GM12892 (cell line): ENCODE measurements around the gene GAK.

Experiments
- POLR2A ChIP-seq: IDR thresholded peaks from 2 replicates; pipeline ENCODE4 v1.6.1; 2011; ENCODE audit warnings: low read depth, low read length, control low read depth
- POLR2AphosphoS5 ChIP-seq: IDR thresholded peaks from 2 replicates; pipeline ENCODE4 v1.6.1; 2011; ENCODE audit warnings: low read depth, low read length, control low read depth

DNA sequence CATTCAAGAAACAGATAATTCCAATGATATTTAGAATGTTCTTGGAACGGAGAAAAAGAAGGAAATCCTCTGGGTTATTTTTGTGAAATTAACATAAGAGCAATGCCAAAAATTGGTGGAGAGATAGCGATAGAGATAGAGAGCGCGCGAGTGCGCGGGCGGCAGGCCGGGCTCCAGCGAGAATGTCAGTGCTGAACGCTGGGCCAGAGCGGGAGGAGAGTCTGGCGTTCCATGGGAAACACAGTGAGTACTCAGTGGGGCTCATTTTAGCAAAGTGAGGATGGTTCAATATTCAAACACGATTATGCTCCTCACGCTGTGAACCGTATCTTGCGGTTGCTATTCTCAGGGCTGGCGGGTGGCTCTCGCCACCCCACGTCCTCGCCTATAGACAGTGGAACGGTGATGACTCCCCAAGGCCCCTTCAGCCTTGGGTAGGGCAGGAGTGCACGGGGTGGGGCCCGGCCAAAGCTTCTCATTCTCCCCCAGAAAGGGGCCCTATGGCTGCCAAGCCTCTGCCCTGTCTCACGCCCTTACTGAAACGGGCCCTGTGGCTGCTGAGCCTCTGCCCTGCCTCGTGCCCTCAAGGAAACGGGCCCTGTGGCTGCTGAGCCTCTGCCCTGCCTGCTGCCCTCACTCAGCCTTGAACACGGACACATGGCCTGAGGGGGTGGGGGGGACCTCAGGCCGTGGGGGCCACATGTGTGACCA, 123.1 kb downstream of the GAK start:
- TF ChIP-seq POLR2AphosphoS5 (no peak), POLR2A (no peak)
